ENCODE results near the gene MAGEA12. TPM values are rescaled to one million over a fixed set of nuclear protein-coding genes. Genes with fewer than 3 reads are reported as not detected.

The MAGEA12 gene, protein sequence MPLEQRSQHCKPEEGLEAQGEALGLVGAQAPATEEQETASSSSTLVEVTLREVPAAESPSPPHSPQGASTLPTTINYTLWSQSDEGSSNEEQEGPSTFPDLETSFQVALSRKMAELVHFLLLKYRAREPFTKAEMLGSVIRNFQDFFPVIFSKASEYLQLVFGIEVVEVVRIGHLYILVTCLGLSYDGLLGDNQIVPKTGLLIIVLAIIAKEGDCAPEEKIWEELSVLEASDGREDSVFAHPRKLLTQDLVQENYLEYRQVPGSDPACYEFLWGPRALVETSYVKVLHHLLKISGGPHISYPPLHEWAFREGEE
- not detected in 2 replicates for total RNA-seq

GRCh38 chrX:152733261-152733975 lies at the start of gene MAGEA12, which contains the start of gene CSAG1:
TSS of gene MAGEA12 (plus strand) at chrX:152733757. CDS start at chrX:152736162, 2,405 bp downstream.
TSS of gene CSAG1 (minus strand) at chrX:152733721. CDS start at chrX:152732460, 1,261 bp downstream.

GRCh38 chrX:152697952-152698931 lies 35.3 kb upstream of the MAGEA12 start, which contains the start of gene MAGEA3:
TSS of gene MAGEA3 (plus strand) at chrX:152698794. CDS start at chrX:152700833, 2,039 bp downstream.

DNA sequence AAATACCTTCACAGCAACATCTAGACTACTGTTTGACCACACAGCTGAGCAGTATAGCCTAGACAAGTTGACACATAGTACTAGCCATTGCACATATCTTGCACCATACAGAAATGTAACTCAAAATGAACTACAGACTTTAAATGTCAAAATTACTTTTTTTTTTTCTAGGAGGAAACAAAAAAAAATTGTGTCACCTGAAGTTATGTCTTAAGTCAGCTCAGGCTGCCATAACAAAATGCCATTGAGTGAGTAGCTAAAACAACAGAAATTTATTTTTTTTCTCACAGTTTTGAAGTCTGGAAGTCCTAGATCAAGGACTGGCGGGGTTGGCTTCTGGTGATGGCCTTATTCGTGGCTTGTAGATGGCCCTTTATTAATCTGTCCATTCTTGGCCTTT lies 24.4 kb upstream of the MAGEA12 start, which contains the start of gene CSAG2:
TSS of gene CSAG2 (minus strand) at position 101 of the 400 bp plus-strand sequence. CDS start 161 bp downstream, outside the sequence.

DNA sequence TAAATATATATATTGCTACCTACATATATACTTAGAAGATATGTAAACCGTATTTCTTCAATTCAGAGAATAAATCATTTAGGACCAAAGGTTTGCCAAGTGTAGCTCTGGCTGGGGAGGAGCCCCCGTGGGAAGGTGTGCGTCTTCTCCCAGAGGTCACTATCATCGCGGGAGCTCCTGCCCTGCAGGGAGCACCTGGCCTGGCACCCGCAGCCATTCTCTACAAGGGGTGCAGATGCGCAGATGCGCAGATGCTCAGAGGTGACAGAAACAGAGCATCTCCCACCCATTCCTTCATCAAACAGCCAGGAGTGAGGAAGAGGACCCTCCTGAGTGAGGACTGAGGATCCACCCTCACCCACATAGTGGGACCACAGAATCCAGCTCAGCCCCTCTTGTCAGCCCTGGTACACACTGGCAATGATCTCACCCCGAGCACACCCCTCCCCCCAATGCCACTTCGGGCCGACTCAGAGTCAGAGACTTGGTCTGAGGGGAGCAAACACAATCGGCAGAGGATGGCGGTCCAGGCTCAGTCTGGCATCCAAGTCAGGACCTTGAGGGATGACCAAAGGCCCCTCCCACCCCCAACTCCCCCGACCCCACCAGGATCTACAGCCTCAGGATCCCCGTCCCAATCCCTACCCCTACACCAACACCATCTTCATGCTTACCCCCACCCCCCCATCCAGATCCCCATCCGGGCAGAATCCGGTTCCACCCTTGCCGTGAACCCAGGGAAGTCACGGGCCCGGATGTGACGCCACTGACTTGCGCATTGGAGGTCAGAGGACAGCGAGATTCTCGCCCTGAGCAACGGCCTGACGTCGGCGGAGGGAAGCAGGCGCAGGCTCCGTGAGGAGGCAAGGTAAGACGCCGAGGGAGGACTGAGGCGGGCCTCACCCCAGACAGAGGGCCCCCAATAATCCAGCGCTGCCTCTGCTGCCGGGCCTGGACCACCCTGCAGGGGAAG lies 19.5 kb upstream of the MAGEA12 start, which contains the start of gene MAGEA2B:
TSS of gene MAGEA2B (plus strand) at position 814 of the 973 bp plus-strand sequence. CDS start 2,479 bp downstream, outside the sequence.

GRCh38 chrX:152753686-152754650 lies 20.4 kb downstream of the MAGEA12 start, which contains the start of gene MAGEA2:
TSS of gene MAGEA2 (minus strand) at chrX:152753842. CDS start at chrX:152751363, 2,479 bp downstream.

DNA sequence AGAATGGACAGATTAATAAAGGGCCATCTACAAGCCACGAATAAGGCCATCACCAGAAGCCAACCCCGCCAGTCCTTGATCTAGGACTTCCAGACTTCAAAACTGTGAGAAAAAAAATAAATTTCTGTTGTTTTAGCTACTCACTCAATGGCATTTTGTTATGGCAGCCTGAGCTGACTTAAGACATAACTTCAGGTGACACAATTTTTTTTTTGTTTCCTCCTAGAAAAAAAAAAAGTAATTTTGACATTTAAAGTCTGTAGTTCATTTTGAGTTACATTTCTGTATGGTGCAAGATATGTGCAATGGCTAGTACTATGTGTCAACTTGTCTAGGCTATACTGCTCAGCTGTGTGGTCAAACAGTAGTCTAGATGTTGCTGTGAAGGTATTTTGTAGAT lies 25.4 kb downstream of the MAGEA12 start, which contains the start of gene CSAG3:
TSS of gene CSAG3 (plus strand) at position 301 of the 400 bp plus-strand sequence.

GRCh38 chrX:152769549-152770289 lies 36.2 kb downstream of the MAGEA12 start, which contains the start of gene MAGEA6:
TSS of gene MAGEA6 (minus strand) at chrX:152769689. CDS start at chrX:152767650, 2,039 bp downstream.

Other genes starting within 250 kb of the MAGEA12 start
- gene GABRQ, start 95.9 kb upstream of the MAGEA12 start, total RNA-seq: under 0.01 TPM in 1 of 2 replicates, not detected in the other
- not detected in 2 replicates for gene MAGEA3, start 35.0 kb upstream of the MAGEA12 start, total RNA-seq
- not detected in 2 replicates for gene CSAG2, start 24.5 kb upstream of the MAGEA12 start, total RNA-seq
- not detected in 2 replicates for gene MAGEA2B, start 19.1 kb upstream of the MAGEA12 start, total RNA-seq
- not detected in 2 replicates for gene CSAG1, start within 50 bp of the MAGEA12 start, total RNA-seq
- not detected in 2 replicates for gene MAGEA2, start 20.1 kb downstream of the MAGEA12 start, total RNA-seq
- not detected in 2 replicates for gene CSAG3, start 25.5 kb downstream of the MAGEA12 start, total RNA-seq
- not detected in 2 replicates for gene MAGEA6, start 35.9 kb downstream of the MAGEA12 start, total RNA-seq
- 34.1 and 37.3 TPM in 2 replicates for gene CETN2, start 97.0 kb downstream of the MAGEA12 start, total RNA-seq
- 8.6 and 22.8 TPM in 2 replicates for gene NSDHL, start 97.3 kb downstream of the MAGEA12 start, total RNA-seq
- 36.5 and 76.3 TPM in 2 replicates for gene ZNF185, start 164.3 kb downstream of the MAGEA12 start, total RNA-seq